AG08396 (cell line): ENCODE results near the gene CEP83.
"Not testable (repeated sequence)": the region's sequence is repeated elsewhere in the genome, so short reads cannot be mapped to it uniquely, and the experiment has no call there.

Experiments
- DNase-seq: peaks from one replicate; pipeline ENCODE4 v3.0.0; 2012; ENCODE audit warnings: low spot score, mixed read lengths

The CEP83 gene

GRCh38 chr12:94459728-94460615 lies at the start of gene CEP83:
CEP83 (minus strand) TSS chr12:94459867; CDS start chr12:94412490, 47,377 bp downstream.
- DNase-seq, result peak; percentile 96

- DNase-seq, result no peak
These were observed 49.6 kb upstream of the CEP83 start for GRCh38 chr12:94509317-94509716.

- no peak for DNase-seq
These were observed 47.8 kb upstream of the CEP83 start for GRCh38 chr12:94507455-94507854.

GRCh38 chr12:94504386-94504785 lies 44.7 kb upstream of the CEP83 start:
- DNase-seq, result no peak

- DNase-seq, result no peak
These were observed 44.0 kb upstream of the CEP83 start for GRCh38 chr12:94503619-94504018.

GRCh38 chr12:94500831-94501567 lies 41.3 kb upstream of the CEP83 start:
- no peak for DNase-seq

GRCh38 chr12:94498698-94499097 lies 39.0 kb upstream of the CEP83 start:
- DNase-seq, result no peak

- DNase-seq, result no peak
These were observed 38.4 kb upstream of the CEP83 start for GRCh38 chr12:94498073-94498472.

- no peak for DNase-seq
These were observed 35.9 kb upstream of the CEP83 start for GRCh38 chr12:94495445-94496115.

GRCh38 chr12:94491489-94491888 lies 31.8 kb upstream of the CEP83 start:
- DNase-seq, result no peak

GRCh38 chr12:94488463-94488862 lies 28.8 kb upstream of the CEP83 start:
- no peak for DNase-seq

GRCh38 chr12:94481734-94482133 lies 22.1 kb upstream of the CEP83 start:
- DNase-seq, result no peak

GRCh38 chr12:94469522-94469921 lies 9.9 kb upstream of the CEP83 start:
- no peak for DNase-seq

GRCh38 chr12:94460616-94460959 lies 921 bp upstream of the CEP83 start:
- no peak for DNase-seq

- no peak for DNase-seq
These were observed 565 bp downstream of the CEP83 start for GRCh38 chr12:94458877-94459727.

- no peak for DNase-seq
These were observed 2.4 kb downstream of the CEP83 start for GRCh38 chr12:94457311-94457710.

- not testable (repeated sequence) for DNase-seq
These were observed 5.3 kb downstream of the CEP83 start for GRCh38 chr12:94454318-94454717.

- DNase-seq, result no peak
These were observed 14.0 kb downstream of the CEP83 start for GRCh38 chr12:94445662-94446061.

GRCh38 chr12:94437303-94437702 lies 22.4 kb downstream of the CEP83 start:
- no peak for DNase-seq

GRCh38 chr12:94435511-94435927 lies 24.1 kb downstream of the CEP83 start:
- DNase-seq, result no peak

GRCh38 chr12:94434171-94434570 lies 25.5 kb downstream of the CEP83 start:
- DNase-seq, result no peak

- no peak for DNase-seq
These were observed 25.9 kb downstream of the CEP83 start for GRCh38 chr12:94433744-94434143.
